Stimulated activated CD4-positive, alpha-beta T cell treated with anti-CD3 and anti-CD28 coated beads, TNF-alpha, amount 100 ng/mL, for 4 hours (primary cell): Measurements from ENCODE around the gene NFIA.

Experiments
- DNase-seq, 3 experiments: peaks; one replicate each; pipeline ENCODE4 v3.0.0-alpha.2; 2020; ENCODE audit warnings: low read depth in 3 of 3

NFIA gene

GRCh38 chr1:61130338-61131000 lies 48.1 kb downstream of the NFIA start:
- no peak for DNase-seq

- no peak for DNase-seq
These were observed 48.9 kb downstream of the NFIA start for GRCh38 chr1:61131248-61131647.

DNA sequence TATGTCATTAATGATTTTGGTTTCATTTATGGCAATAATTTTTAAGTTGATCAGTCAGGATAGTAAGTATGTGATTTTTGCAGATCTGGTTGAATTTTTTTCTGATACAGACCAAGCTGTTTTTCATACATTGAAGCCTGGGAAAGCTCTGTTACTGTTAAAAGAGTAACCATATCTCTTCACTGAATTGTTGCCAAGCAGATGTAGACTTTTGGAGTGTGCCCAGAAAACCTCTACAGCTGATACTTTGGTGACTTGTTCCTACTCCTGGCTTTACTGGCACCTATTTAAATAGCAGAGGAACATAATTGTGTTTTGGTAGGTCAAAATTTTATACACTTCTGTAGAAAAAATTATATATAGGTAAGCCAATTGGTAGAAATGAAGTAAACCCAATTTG lies 49.4 kb downstream of the NFIA start:
- no peak for DNase-seq

DNA sequence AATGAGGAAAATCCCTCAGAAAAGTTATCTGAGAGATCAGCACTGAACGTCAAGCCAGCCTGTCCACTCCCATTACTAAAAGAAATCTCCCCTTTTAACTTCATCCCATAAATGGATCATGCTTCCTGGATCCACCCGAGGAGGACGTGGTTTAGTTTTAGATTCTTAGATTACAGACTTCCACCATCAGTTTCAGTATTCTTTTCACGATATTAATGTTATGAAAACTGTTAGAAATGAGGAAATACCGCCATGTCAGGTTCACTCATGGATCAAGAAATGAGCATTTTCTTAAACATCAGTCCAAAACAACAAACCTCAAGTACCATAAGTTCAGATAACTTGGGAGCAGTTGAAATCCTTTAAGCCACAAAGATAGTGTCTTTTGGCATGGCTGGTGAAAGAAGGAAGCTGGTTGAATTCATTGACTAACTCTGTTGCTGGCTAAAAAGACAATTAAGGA lies 49.8 kb downstream of the NFIA start:
- no peak for DNase-seq

DNA sequence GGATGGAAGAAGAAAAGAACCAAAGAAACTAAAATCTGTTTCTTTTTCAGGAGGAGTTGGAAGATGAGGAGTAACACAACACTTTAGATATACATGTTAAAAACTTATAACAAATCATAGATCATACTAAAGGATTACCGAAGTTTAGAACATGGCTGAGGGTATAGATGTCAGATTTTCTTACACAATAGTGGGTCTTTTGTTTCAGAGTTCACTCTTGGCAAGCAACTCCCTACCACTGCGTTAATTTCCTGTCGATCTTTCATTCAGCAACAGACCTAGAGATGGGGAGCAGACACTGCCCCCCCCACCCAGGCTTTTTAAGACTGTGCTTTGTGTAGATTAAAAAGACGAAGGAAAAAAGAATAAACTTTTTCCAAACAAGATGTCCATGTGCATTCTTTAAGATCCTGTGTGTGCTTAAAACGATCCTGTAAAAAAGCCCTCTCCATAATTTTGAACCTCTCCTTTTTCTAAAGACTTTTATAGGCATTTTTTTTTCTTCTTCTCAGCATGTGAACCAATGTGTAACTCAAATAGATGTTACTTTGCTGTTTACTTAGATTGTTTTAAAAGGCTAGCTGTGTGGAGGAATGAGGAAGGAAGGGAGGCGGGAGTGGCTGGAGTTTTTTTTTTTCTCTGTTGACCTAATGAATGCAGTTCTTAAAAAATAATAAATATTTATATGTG lies 50.4 kb downstream of the NFIA start:
- DNase-seq: no peak

DNA sequence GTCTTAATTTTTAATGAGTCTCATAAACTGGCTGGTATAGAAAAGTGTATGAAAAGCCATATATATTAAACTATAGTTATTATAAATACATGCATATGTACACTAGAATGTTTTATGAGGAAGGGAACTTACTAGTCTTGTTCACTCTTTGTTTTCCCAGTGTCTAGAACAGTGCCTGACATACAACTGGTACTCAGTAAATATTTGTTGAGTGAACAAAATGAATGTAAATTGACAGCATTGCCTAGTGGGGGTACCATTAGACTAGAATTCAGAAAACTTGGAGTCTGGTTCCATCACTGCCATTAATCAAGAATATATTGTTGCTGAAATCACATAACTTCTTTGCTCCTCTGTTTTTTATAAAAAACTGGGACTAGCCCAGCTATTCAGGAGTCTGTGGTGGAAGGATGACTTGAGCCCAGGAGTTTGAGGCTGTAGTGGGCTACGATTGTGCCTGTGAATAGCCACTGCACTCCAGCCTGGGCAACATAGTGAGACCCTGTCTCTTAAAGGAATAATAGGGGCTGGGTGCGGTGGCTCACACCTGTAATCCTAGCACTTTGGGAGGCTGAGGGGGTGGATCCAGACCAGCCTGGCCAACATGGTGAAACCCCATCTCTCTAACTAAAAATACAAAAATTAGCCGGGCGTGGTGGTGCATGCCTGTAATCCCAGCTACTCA lies 51.1 kb downstream of the NFIA start:
- DNase-seq: no peak

DNA sequence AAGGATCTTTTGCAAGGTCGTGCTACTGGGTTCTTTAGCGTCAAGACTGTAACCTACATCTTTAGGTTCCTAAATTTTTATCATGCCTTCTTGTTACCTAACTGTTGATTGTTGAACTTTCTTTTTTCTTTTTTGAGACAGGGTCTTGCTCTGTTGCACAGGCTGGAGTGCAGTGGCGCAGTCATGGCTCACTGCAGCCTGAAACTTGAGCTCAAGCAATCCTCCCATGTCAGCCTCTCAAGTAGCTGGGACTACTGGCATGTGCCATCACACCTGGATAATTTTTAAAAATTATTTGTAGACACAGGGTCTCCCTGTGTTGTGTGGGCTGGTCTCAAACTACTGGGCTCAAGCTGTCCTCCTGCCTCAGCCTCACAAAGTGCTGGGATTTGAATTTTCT lies 52.9 kb downstream of the NFIA start:
- no peak for DNase-seq

- DNase-seq: no peak
These were observed 55.9 kb downstream of the NFIA start for GRCh38 chr1:61138305-61138704.

DNA sequence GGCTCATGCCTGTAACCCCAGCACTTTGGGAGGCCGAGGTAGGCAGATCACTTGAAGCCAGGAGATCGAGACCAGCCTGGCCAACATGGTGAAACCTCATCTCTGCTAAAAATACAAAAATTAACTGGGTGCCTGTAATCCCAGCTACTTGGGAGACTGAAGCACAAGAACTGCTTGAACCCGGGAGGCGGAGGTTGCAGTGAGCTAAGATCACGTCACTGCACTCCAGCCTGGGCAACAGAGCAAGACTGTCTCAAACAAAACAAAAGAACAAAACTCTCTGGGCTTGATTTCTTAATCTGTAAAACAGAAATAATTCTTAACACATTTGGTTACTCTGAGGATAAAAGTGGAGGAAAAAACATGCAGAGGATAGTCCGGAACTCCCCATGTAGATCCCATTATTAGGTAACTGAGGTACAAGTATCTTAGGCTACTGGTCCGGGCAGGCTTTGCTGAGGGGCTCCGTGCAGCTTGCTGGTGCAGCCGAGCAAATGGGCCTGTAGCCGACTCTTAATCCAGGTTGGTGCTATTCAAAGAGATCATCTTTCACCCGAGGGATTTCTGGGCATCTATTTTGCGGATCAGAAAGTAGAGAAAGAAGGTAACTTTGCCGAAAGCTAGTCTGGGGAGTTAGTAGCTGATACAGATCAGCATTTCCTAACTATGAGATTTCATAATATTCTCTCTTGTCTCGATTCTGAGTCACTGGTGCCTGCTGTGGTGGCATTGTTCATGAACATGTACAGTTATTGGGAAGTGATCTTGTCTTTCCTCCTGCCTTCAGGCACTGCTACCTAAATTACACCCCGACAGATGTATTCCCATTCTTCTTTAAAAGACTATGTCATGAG lies 56.8 kb downstream of the NFIA start:
- no peak for DNase-seq

DNA sequence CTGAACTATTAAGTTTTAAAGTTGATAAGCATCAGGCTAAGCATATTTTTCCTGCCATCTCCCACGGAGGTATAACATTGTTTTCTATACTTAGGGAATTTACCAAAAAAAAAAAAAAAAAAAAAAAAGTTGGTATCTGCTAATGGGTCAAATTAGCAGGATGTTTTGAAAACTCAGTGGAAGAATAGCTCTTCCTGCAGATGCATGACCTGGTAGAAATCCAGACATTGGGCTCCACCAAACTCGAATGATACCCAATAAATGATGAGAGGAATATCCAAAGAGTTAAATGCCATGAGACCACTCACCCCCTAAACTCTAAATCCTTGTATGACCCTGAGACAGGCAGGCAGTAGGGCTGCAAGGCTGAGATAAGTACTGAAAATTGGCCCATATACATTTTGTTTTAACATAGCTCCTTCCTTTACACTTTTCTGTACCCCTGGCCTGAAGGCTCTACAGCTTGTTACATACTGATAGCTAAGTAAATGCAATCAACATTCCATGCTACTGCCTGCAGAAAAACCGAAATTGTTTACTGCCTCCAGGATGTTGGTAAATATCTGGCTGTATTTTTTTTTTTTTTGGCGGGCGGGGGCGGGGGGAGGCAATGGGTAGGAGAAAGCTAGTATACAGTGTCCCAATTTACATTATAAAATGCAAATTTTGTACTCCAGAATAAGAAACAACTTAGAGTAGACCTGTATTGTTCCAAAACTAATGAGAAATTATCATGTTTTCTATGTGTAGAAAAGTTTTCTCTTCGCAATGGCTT lies 57.6 kb downstream of the NFIA start:
- no peak for DNase-seq

DNA sequence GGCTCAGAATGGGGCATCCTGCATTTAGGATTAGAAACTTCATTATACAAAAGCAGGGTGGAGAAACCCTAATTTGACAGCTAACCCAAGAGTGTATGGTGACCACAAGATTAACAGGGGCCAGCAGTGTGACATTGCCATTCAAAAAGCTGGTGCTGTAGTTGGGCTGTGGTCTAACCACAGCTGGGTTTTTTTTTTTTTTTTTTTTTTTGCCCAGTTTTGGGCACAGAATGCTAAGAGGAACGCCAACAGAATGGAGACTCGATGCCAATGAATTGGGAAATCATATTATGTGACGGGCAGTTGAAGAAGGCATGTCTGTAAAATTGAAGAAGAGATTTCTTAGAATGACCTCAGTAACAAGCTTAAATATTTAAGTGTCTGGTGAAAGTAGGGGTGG lies 58.4 kb downstream of the NFIA start:
- DNase-seq: no peak

DNA sequence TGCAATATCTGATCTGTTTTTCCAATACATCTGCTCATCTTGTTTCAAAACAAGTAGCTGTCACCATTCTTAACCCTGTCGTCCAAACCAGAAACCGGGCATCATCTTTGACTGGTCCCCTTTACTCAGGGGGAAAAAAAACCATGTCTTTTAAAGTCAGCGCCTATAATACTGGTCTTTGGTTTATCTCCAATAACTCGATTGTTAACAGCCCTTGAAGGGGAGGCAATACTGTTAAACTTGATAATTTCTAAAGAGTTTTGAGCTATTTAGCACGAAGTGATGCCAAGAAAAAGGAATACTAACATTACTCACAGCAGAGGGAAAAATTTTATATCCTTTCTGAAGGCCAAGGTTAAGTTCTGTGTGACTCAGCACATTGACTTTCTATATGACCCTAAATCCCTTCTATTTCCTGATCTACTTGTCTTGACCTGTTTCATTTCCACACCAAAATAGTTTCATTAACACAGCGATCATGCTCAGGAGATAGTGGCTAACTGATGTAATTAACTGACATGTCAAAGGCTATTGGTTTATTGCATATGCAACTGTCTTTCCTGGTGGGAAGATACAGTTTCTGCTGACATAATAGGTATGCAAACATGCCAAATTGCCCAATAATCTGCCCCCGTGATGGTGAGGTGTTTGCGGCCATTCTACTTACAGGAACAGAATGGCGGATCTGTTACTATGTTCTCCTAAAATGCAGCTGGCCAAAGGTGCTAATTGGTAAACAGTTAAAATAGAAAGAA lies 59.1 kb downstream of the NFIA start:
- DNase-seq: no peak

DNA sequence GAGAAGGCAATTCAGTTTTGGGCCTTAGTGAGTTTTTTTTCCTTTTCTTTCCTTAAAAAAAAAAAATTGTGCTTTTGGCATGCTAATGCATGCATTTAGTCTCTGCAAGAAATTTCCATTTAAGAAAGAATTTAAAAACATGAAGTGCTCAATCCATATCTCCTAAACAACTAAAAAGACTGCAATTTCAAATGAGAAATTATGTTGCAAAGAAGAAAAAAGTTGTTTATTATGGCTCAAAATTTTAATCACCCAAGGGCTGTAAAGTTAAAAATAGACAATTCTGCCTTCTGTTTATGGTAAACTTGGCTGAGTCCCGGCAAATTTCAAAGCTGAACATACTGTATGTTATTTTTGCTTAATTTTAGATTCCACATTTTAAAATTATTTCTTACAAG lies 59.7 kb downstream of the NFIA start:
- DNase-seq: no peak

GRCh38 chr1:61142726-61143500 lies 60.6 kb downstream of the NFIA start:
- no peak for DNase-seq

DNA sequence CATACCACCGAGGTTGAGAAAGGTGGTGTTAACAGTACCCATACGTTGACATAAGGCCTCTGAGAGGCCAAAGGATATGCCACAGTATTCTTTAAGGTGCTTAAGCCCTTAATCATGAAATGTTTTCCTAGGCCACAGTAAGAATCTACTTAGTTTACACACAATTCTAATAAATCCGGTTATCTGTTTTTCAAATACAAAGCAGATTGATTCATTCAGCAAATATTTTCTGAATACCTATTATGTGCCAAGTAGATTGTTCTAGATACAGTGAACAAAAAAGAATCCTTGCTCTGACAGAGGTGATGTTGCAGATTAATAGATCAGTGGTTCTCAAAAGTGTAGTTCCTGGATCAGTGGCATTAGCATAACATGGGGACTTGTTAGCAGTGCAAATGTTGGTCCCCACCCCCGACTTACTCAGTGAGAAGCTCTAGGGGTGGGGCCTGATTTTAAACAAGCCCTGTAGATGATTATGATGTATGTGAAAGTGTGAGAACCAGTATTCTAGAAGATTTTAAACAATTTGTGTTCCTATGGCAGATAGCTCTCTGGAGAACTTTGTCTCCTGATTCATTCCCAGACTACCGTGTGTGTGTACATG lies 61.6 kb downstream of the NFIA start:
- DNase-seq: no peak

DNA sequence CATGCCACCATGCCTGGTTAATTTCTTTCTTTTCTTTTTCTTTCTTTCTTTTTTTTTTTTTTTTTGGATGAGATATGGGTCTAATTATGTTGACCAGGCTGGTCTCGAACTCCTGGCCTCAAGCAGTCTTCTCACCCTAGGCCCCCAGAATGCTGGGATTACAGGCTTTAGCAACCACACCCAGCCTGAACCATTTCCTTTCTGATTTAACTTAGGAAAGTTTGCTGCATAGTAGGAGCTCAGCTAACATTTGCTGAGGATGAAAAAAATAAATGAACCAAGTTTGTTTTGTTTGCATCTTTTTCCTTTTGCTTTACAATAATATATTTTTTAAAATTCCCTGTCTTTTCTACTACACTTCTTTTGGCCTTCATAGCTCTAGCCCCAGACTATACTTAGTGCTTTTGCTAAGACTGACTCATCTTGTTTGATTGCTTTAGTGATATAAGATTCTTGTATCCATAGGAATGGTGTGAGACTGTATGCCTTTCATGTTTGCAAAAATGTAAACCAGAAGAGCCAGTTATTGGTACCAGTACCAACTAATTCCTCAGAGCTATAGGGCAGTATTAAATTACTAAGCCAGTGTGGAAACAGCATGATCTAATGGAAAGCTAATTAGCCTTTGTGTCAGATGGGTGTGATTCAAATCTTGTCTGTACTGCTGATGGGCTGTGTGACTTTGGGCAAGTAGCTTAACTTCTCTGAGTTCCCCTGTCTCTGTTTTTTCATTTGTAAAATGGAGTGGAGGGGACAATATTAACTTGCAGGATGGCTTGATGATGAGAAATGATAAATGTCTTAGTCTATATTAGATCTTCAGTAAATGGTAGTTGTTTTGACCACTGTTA lies 66.9 kb downstream of the NFIA start:
- DNase-seq: no peak

DNA sequence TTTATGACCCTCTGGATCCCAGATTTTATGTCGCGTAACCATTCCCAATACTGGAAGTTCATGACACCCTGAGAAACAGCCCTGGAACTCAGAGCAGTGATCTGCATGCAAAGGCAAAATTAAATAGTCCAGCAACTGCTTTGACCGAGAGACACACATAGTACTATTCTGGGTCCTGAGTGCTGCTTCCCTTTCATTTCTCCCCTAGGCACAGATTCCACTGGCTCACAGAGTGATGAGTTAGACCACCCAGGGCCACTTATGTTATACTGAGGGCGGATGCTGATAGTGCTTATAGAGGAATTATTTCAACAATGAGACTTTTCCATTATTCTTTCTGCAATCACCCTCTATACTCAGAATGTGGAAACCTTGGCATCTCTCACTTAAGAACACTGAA lies 69.2 kb downstream of the NFIA start:
- no peak for DNase-seq

DNA sequence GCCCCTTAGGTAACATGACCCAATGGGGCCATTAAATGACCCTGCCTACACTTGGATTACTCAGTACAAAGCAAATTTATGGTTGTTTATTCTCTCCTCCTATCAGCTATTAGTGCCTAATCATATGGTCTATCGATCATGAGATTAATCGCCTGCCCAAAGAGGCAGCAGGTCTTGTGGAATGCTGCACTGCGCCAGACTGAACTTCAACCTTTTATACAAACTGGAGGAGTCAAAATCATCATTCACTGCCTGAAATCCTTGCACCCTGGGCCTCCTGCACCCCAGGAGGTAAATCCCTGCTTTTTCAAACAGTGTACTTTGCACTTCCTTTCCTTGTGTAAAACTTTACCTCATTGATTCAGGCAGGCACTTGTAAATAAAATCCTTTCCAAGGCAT lies 69.7 kb downstream of the NFIA start:
- no peak for DNase-seq
